Osteoblast (primary cell): ENCODE results near the gene PITRM1. TPM values are rescaled to one million over a fixed set of nuclear protein-coding genes. Genes with fewer than 3 reads are reported as not detected.

ENCODE experiments used
- DNase-seq: peaks from one replicate; pipeline ENCODE4 v3.0.0; 2011; ENCODE audit warnings: low spot score, mixed read lengths; ENCODE audit not compliant: insufficient read length; ENCODE audit errors: missing footprints
- H2AFZ ChIP-seq: 2 replicates; pipeline ENCODE4 v1.6.0; 2011; ENCODE audit warnings: mild to moderate bottlenecking, low read length
- H3K27ac ChIP-seq: 2 replicates; pipeline ENCODE4 v1.5.1; 2011; ENCODE audit warnings: mild to moderate bottlenecking, low read depth, low read length, moderate library complexity
- H3K27me3 ChIP-seq: 2 replicates; pipeline ENCODE4 v1.6.0; 2012; ENCODE audit warnings: mild to moderate bottlenecking, control low read depth, inconsistent platforms, low read length, moderate library complexity; ENCODE audit not compliant: insufficient read depth
- H3K36me3 ChIP-seq: 2 replicates; pipeline ENCODE4 v1.5.1; 2011; ENCODE audit warnings: mild to moderate bottlenecking, low read length, control low read depth, moderate library complexity; ENCODE audit not compliant: insufficient read depth
- H3K4me1 ChIP-seq: 2 replicates; pipeline ENCODE4 v1.5.1; 2011; ENCODE audit warnings: mild to moderate bottlenecking, low read length, control low read depth, moderate library complexity; ENCODE audit not compliant: insufficient read depth
- H3K4me2 ChIP-seq: 2 replicates; pipeline ENCODE4 v1.6.0; 2011; ENCODE audit warnings: mild to moderate bottlenecking, low read length; ENCODE audit not compliant: insufficient read depth
- H3K4me3 ChIP-seq: fragments of 200-600 bp; sonication (generic); 3 replicates; pipeline ENCODE4 v1.5.1; 2012; ENCODE audit warnings: mild to moderate bottlenecking, low read length, inconsistent platforms; ENCODE audit not compliant: insufficient read depth
- H3K79me2 ChIP-seq: 2 replicates; pipeline ENCODE4 v1.6.0; 2012; ENCODE audit warnings: mild to moderate bottlenecking, low read length, control low read depth, inconsistent platforms; ENCODE audit not compliant: insufficient read depth
- H3K9me3 ChIP-seq: 2 replicates; pipeline ENCODE4 v1.5.1; 2011; ENCODE audit warnings: low read depth, low read length, control low read depth
- H4K20me1 ChIP-seq: 2 replicates; pipeline ENCODE4 v1.6.0; 2012; ENCODE audit warnings: mild to moderate bottlenecking, low read length, control low read depth; ENCODE audit not compliant: insufficient read depth
- CTCF ChIP-seq: IDR thresholded peaks from 2 replicates; pipeline ENCODE4 v1.5.1; 2011; ENCODE audit warnings: mild to moderate bottlenecking, low read depth, low read length, moderate library complexity; ENCODE audit errors: extremely low read depth
- total RNA-seq: library from RNA; depleted of rRNA; stranded (reverse); fragments of >200 nt; gene quantifications from 2 replicates; pipeline ENCODE4 v1.2.3, GENCODE V29; 2012

PITRM1 gene
- total RNA-seq, 1 donor: 89.8 TPM

DNA sequence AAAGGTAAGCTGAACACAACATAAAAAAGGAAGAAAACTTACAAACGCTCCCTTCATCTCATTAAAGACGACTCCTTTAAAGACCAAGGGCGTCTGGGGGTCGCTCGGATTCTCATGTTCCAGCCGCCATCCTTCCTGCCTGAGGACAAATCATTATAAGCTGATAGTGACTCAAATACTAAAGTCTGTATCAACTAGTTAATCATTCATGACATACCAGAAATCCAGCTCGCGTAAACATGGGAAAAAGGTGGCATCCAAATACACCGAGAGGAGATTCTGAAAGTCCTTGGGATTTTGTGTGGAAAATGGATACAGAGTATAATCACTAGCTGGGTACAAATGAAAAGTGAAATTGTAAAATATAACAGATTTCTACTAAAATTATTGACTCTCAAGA, 7.4 kb downstream of the PITRM1 start:
- peaks cover 35% of the 10 kb centered on the region for H3K79me2 ChIP-seq
- H3K4me1 ChIP-seq: no peaks in the 10 kb centered on the region
- no peak for TF ChIP-seq CTCF
- no peak for DNase-seq
- H2AFZ ChIP-seq: no peak overlapping the region
- no peaks in the 10 kb centered on the region for H3K9me3 ChIP-seq
- peaks cover 18% of the 10 kb centered on the region for H4K20me1 ChIP-seq
- H3K4me2 ChIP-seq: no peak overlapping the region
- H3K36me3 ChIP-seq: peaks cover 97% of the 10 kb centered on the region
- no peaks in the 10 kb centered on the region for H3K27me3 ChIP-seq
- H3K4me3 ChIP-seq: no peak overlapping the region
- H3K27ac ChIP-seq: no peak overlapping the region

DNA sequence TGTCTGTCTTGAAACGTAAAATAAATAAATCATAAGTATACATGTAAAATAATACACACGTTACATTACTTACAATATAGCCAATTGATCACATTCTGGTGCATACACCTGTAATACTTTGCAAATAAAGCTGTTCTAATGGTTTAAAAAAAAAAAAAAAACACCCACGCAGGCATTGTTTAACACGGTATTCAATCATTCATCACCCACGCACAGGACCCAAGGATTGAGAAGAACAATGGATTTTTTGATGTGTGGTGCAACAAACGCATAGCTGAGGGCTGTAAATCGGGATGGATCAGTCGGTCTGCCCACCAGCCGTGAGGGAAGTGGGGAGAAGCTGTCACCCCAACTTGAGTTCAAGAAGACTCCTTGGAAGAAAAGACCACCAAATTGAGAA, 8.7 kb downstream of the PITRM1 start:
- no peak overlapping the region for H3K4me2 ChIP-seq
- no peak for TF ChIP-seq CTCF
- H3K9me3 ChIP-seq: no peaks in the 10 kb centered on the region
- no peak overlapping the region for H3K4me3 ChIP-seq
- peaks cover 22% of the 10 kb centered on the region for H3K79me2 ChIP-seq
- no peak overlapping the region for H2AFZ ChIP-seq
- H3K27ac ChIP-seq: no peak overlapping the region
- peaks cover 7% of the 10 kb centered on the region for H4K20me1 ChIP-seq
- no peak for DNase-seq
- no peaks in the 10 kb centered on the region for H3K27me3 ChIP-seq
- H3K36me3 ChIP-seq: peaks cover 98% of the 10 kb centered on the region
- no peaks in the 10 kb centered on the region for H3K4me1 ChIP-seq

DNA sequence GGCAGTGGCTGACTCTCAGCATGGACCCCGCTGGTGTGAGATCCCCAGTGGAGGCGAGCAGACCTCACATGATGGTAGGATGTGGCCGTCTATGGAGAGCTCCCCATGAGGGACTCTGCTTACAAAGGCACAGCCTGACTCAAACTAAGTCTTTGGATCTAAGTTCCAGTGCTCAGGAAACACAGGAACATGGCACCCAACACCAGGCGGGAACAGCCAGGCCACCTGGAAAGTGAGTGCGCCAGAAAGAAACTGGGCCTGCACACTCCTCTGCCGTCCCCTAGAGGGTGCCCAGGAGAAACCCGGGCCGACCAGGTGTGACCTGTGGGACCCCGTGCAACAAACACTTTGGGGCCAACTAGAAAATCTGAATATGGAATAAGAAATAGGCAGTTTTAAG, 10.0 kb downstream of the PITRM1 start:
- no peak overlapping the region for H2AFZ ChIP-seq
- no peak overlapping the region for H3K4me2 ChIP-seq
- H3K27ac ChIP-seq: no peak overlapping the region
- H3K79me2 ChIP-seq: peaks cover 8% of the 10 kb centered on the region
- no peaks in the 10 kb centered on the region for H3K4me1 ChIP-seq
- DNase-seq: no peak
- no peak overlapping the region for H3K4me3 ChIP-seq
- no peak for TF ChIP-seq CTCF
- no peaks in the 10 kb centered on the region for H4K20me1 ChIP-seq
- H3K36me3 ChIP-seq: peaks cover 98% of the 10 kb centered on the region
- no peaks in the 10 kb centered on the region for H3K27me3 ChIP-seq
- no peaks in the 10 kb centered on the region for H3K9me3 ChIP-seq

GRCh38 chr10:3159152-3159551, 13.4 kb downstream of the PITRM1 start:
- Histone ChIP-seq H4K20me1 (no peaks in the 10 kb centered on the region), H3K27me3 (no peaks in the 10 kb centered on the region), H3K27ac (no peak overlapping the region), H3K4me2 (no peak overlapping the region), H2AFZ (no peak overlapping the region), H3K36me3 (peaks cover 98% of the 10 kb centered on the region), H3K4me1 (no peaks in the 10 kb centered on the region), H3K9me3 (no peaks in the 10 kb centered on the region), H3K4me3 (no peak overlapping the region), H3K79me2 (peaks cover 2% of the 10 kb centered on the region)
- TF ChIP-seq CTCF: no peak
- no peak for DNase-seq
